MM.1S (cell line): ENCODE data around the gene DOCK11.
A peak's percentile ranks its signal among the peaks of the same experiment; 100 is the strongest.

ENCODE experiments used
- DNase-seq: peaks from one replicate; pipeline ENCODE4 v3.0.0-alpha.2; 2015
- H2AFZ ChIP-seq: fragments of 300-600 bp; sonication (generic); 2 replicates; pipeline ENCODE4 v1.6.0; 2016; ENCODE audit warnings: antibody characterized with exemption, low read length
- H3F3A ChIP-seq: fragments of 300-600 bp; sonication (generic); 2 replicates; pipeline ENCODE4 v1.6.1; 2016; ENCODE audit warnings: mild to moderate bottlenecking, antibody characterized with exemption, low read length, moderate library complexity, mixed read lengths; ENCODE audit not compliant: insufficient read depth
- H3K27ac ChIP-seq: fragments of 300-600 bp; sonication (generic); 2 replicates; pipeline ENCODE4 v1.5.1; 2016; ENCODE audit warnings: mild to moderate bottlenecking, low read length
- H3K27me3 ChIP-seq: fragments of 300-600 bp; sonication (generic); replicated peaks from 2 replicates; pipeline ENCODE4 v1.6.0; 2016; ENCODE audit warnings: low read length; ENCODE audit not compliant: insufficient read depth
- H3K36me3 ChIP-seq: fragments of 300-600 bp; sonication (generic); replicated peaks from 2 replicates; pipeline ENCODE4 v1.6.1; 2016; ENCODE audit warnings: mild to moderate bottlenecking, low read length, mixed read lengths; ENCODE audit not compliant: insufficient read depth
- H3K4me1 ChIP-seq: fragments of 300-600 bp; sonication (generic); 2 replicates; pipeline ENCODE4 v1.6.1; 2016; ENCODE audit warnings: low read length, mixed read lengths
- H3K4me2 ChIP-seq: fragments of 300-600 bp; sonication (generic); 2 replicates; pipeline ENCODE4 v1.6.0; 2016; ENCODE audit warnings: low read depth, low read length
- H3K4me3 ChIP-seq: fragments of 300-600 bp; sonication (generic); 2 replicates; pipeline ENCODE4 v1.5.1; 2016; ENCODE audit warnings: low read length, mixed read lengths
- H3K79me2 ChIP-seq: fragments of 300-600 bp; sonication (generic); 2 replicates; pipeline ENCODE4 v1.6.1; 2016; ENCODE audit warnings: mixed run types, low read length, mixed read lengths
- H3K9ac ChIP-seq: fragments of 300-600 bp; sonication (generic); 2 replicates; pipeline ENCODE4 v1.6.1; 2016; ENCODE audit warnings: low read length, mixed read lengths
- H3K9me2 ChIP-seq: fragments of 300-600 bp; sonication (generic); replicated peaks from 2 replicates; pipeline ENCODE4 v1.6.1; 2016; ENCODE audit warnings: mild to moderate bottlenecking, low read length, mixed read lengths; ENCODE audit not compliant: insufficient read depth
- H3K9me3 ChIP-seq: fragments of 300-600 bp; sonication (generic); replicated peaks from 2 replicates; pipeline ENCODE4 v1.6.1; 2016; ENCODE audit warnings: mild to moderate bottlenecking, low read length, mixed read lengths; ENCODE audit not compliant: insufficient read depth
- H4K20me1 ChIP-seq: fragments of 300-600 bp; sonication (generic); 2 replicates; pipeline ENCODE4 v1.6.1; 2016; ENCODE audit warnings: mild to moderate bottlenecking, low read length, moderate library complexity, mixed read lengths; ENCODE audit not compliant: insufficient read depth
- CTCF ChIP-seq: fragments of 300-600 bp; sonication (generic); IDR thresholded peaks from 2 replicates; pipeline ENCODE4 v1.5.1; 2016; ENCODE audit warnings: antibody characterized with exemption, low read length, mixed read lengths
- EZH2 ChIP-seq: fragments of 300-600 bp; sonication (generic); optimal IDR thresholded peaks from 2 replicates; pipeline ENCODE3; 2017; ENCODE audit warnings: low read depth, mild to moderate bottlenecking, antibody characterized with exemption, low read length, mixed read lengths
- EZH2phosphoT487 ChIP-seq: fragments of 300-600 bp; sonication (generic); IDR thresholded peaks from 2 replicates; pipeline ENCODE4 v1.6.1; 2018; ENCODE audit warnings: antibody characterized with exemption, low read length

Gene DOCK11

GRCh38 chrX:118717678-118718391, 222.2 kb downstream of the DOCK11 start:
- no peak overlapping the region for H3K9ac ChIP-seq
- H3K27ac ChIP-seq = no peak overlapping the region
- H3K27me3 ChIP-seq = no peaks in the 10 kb centered on the region
- no peaks in the 10 kb centered on the region for H3K79me2 ChIP-seq
- no peaks in the 10 kb centered on the region for H3F3A ChIP-seq
- H3K9me2 ChIP-seq = no peaks in the 10 kb centered on the region
- no peaks in the 10 kb centered on the region for H3K9me3 ChIP-seq
- H3K4me2 ChIP-seq = no peak overlapping the region
- DNase-seq = no peak
- no peaks in the 10 kb centered on the region for H4K20me1 ChIP-seq
- no peak overlapping the region for H2AFZ ChIP-seq
- H3K4me3 ChIP-seq = no peak overlapping the region
- TF ChIP-seq EZH2 = no peak
- TF ChIP-seq EZH2phosphoT487 = no peak
- TF ChIP-seq CTCF = no peak
- H3K36me3 ChIP-seq = no peaks in the 10 kb centered on the region
- no peaks in the 10 kb centered on the region for H3K4me1 ChIP-seq

DNA sequence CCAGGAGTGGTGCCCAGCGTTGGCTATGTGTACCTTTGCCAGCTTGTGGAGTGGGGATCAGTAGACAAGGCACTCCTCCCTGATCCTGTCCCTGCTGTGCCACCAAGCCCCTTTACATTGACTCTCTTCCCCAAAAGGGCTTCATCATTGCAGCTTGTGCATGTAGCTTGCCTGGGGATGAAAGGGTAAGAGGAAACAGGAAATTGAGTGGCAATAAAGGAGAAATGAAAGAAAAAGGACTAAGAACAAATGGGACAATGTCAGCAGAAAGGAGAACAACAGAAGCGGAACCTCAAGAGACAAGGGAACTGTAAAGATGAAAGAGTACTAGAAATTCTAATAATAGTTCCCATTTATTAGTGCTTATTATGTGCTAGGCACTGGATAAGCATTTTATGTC, 223.1 kb downstream of the DOCK11 start:
- no peak for DNase-seq
- Histone ChIP-seq H4K20me1 (no peaks in the 10 kb centered on the region), H3K36me3 (no peaks in the 10 kb centered on the region), H3K9me3 (no peaks in the 10 kb centered on the region), H3K9ac (no peak overlapping the region), H3K9me2 (no peaks in the 10 kb centered on the region), H3K27me3 (no peaks in the 10 kb centered on the region), H3K4me2 (no peak overlapping the region), H3K4me3 (no peak overlapping the region), H2AFZ (no peak overlapping the region), H3F3A (no peaks in the 10 kb centered on the region), H3K27ac (no peak overlapping the region), H3K4me1 (peaks cover 6% of the 10 kb centered on the region), H3K79me2 (no peaks in the 10 kb centered on the region)
- TF ChIP-seq EZH2 = no peak

GRCh38 chrX:118720058-118720707, 224.6 kb downstream of the DOCK11 start:
- Histone ChIP-seq H3K27ac (no peak overlapping the region), H3K9me3 (no peaks in the 10 kb centered on the region), H3K9me2 (no peaks in the 10 kb centered on the region), H3F3A (no peaks in the 10 kb centered on the region), H3K4me1 (peaks cover 8% of the 10 kb centered on the region), H2AFZ (no peak overlapping the region), H4K20me1 (no peaks in the 10 kb centered on the region), H3K36me3 (no peaks in the 10 kb centered on the region), H3K4me2 (no peak overlapping the region), H3K79me2 (no peaks in the 10 kb centered on the region), H3K9ac (no peak overlapping the region), H3K4me3 (no peak overlapping the region), H3K27me3 (no peaks in the 10 kb centered on the region)
- TF ChIP-seq EZH2 (no peak), EZH2phosphoT487 (no peak), CTCF (no peak)
- DNase-seq = no peak

DNA sequence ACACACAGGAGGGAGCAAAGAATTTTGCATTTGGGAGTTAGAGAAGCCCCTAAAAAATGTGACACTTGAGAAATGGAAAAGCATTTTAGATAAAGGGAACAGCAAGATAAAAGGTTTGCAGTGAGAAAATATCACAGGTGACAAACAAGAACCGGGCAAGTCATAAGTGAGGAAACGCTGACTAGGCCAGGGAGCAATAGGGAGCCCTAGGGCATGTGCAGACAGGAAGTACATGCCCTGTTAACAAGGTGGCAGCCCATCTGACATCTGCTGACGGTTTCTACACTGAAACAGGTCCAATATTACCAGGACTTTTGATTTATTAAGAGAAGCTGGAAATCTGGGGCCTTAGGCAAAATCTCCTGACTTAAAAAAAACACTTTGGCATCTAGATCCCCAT, 227.8 kb downstream of the DOCK11 start:
- H3K36me3 ChIP-seq = no peaks in the 10 kb centered on the region
- H3K4me2 ChIP-seq = no peak overlapping the region

More for the DNA sequence above, 227.8 kb downstream of the DOCK11 start:
- H3K79me2 ChIP-seq = no peaks in the 10 kb centered on the region
- no peak overlapping the region for H3K27ac ChIP-seq
- no peaks in the 10 kb centered on the region for H3F3A ChIP-seq
- H2AFZ ChIP-seq = no peak overlapping the region
- H3K9me2 ChIP-seq = no peaks in the 10 kb centered on the region
- peak; percentile 31 for DNase-seq
- H3K4me3 ChIP-seq = no peak overlapping the region
- no peaks in the 10 kb centered on the region for H4K20me1 ChIP-seq
- H3K27me3 ChIP-seq = no peaks in the 10 kb centered on the region
- peaks cover 8% of the 10 kb centered on the region for H3K4me1 ChIP-seq
- TF ChIP-seq EZH2phosphoT487 (no peak), EZH2 (no peak), CTCF (no peak)
- H3K9ac ChIP-seq = no peak overlapping the region
- no peaks in the 10 kb centered on the region for H3K9me3 ChIP-seq
